Amygdala (tissue), 56 donors: ENCODE results near the gene CFAP119.
"Not testable (repeated sequence)": the region's sequence is repeated elsewhere in the genome, so short reads cannot be mapped to it uniquely, and the experiment has no call there.

Experiments used
- DNase-seq, 56 donors: peaks; one replicate each; lab custom pipeline; 2025; lab: John Stamatoyannopoulos, UW

The CFAP119 gene

DNA sequence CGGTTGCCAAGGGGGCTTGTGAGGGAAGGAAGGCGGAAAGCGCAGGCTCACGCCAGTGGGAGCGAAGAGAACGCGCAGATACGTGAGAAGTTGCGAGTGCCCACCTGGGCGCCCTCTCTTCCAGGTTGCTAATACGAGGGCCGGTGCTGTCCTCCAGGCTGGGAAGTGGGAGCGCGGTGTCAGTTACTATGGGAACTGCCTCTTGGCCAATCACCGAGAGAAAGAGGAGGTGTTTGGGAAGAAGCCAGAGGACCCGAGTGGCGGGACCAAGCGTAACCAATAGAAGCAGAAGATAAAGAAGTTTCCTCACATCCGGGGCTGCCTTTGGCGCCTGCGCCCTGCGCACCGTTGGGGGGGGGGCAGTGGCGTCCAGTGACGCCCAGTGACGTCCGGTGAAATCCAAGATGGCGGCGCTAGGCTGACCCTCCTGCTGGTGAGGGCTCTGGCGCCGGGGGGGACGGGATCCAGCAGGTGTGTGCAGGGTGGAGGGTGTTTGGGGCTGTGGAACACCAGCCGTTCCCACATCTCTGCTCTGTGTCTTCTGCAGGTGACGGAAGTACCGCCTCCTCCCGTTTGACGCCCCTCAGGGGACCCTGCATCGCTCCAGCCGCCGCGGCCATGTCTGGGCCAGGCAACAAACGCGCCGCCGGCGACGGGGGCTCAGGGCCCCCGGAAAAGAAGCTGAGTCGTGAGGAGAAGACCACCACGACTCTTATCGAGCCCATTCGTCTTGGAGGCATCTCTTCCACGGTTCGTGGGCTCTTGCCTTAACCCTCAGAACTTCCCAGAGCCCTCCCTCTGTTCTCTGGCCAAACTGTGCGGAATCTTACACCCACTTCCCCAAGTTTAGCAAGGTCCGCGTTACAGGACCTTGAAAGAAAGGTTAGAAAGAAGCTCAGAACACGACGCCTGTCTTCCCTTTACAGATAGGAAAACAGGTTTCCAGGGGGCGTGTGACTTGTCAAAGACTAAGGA lies at the start of gene CFAP119, which contains the start of gene RNF40:
Gene CFAP119, minus strand, starts transcription at position 135 of the 975 bp plus-strand sequence. CDS start 314 bp downstream, outside the sequence.
Gene RNF40, plus strand, starts transcription at position 395 of the 975 bp plus-strand sequence. Its CDS starts 224 bp downstream, at position 619.
- DNase-seq: peak; percentile 62 to 99 (median 95)

DNA sequence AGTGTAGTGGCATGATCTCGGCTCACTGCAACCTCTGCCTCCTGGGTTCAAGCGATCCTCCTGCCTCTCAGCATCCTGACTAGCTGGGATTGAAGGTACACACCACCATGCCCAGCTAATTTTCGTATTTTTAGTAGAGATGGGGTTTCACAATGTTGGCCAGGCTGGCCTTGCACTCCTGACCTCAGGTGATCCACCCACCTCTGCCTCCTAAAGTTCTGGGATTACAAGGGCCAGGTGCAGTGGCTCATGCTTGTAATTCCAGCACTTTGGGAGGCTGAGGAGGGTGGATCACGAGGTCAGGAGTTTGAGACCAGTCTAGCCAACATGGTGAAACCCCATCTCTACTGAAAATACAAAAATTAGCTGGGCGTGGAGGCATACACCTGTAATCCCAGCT lies 47.8 kb upstream of the CFAP119 start:
- DNase-seq: not testable (repeated sequence)

DNA sequence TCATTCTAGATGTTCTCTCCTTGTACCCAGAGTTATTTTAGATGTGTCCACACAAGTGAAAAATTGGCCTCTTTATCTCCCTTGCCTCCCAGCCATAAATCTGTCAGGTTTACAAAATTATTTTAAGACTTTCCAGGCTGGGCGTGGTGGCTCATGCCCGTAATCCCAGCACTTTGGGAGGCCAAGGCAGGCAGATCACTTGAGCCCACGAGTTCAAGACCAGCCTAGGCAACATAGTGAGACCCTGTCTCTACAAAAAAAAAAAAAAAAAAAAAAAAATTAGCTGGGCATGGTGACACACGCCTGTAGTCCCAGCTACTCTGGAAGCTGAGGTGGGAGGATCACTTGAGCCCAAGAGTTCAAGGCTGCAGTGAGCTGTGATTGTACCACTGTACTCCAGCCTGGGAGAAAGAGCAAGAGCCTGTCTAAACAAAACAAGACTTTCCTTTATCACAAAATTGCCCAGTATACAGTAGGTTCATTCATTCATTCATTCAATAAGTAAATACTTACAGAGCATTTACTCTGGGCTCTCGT lies 47.1 kb upstream of the CFAP119 start:
- DNase-seq: not testable (repeated sequence)

- DNase-seq: no peak
These were observed 46.3 kb upstream of the CFAP119 start for GRCh38 chr16:30808146-30808545.

GRCh38 chr16:30805370-30806169 lies 43.7 kb upstream of the CFAP119 start:
- peak; percentile 30 to 89 (median 74) for DNase-seq

GRCh38 chr16:30805056-30805369 lies 43.2 kb upstream of the CFAP119 start:
- DNase-seq: peak in 1 of 56 donors; percentile 46

- no peak for DNase-seq
These were observed 41.1 kb upstream of the CFAP119 start for GRCh38 chr16:30802936-30803335.

DNA sequence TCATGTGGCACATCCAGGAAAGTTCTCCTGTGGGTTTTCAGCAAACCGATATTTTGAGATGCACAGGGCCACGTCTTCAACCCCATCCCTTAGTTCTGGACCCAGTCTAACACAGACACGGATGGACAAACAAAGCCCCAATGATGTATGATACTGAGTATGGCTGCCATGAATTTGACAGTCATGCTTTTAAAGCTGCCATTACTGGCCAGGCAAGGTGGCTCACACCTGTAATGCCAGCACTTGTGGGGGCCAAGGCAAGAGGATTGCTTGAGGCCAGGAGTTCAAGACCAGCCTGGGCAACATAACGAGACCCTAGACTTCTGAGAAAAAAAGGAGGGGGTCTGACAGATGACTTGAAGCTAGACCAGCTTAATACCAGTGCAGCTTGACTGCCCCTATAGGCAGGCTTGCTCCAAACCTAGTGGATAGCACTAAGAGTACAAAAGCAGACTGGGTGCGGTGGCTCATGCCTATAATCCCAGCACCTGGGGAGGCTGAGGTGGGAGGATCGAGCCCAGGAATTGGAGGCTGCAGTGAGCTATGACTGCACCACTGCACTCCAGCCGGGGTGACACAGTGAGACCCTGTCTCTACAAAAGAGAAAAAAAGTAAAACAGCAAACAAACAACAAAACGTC lies 35.9 kb upstream of the CFAP119 start:
- no peak for DNase-seq

DNA sequence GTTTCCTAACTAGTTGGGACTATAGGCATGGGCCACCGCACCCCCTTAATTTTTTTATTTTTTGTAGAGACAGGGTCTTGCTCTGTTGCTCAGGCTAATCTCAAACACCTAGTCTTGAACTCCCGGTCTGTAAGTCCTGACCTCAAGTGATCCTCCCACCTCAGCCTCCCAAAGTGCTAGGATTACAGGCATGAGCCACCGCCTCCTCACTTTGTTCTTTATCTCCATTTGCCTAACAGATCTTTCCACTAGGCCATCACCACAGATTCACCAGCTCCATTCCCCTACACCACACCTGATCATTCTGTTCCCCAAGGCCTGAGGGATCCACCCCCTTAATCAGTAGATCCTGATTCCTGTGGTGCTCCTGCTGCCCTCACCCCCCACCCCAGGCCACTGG lies 32.8 kb upstream of the CFAP119 start:
- no peak for DNase-seq

DNA sequence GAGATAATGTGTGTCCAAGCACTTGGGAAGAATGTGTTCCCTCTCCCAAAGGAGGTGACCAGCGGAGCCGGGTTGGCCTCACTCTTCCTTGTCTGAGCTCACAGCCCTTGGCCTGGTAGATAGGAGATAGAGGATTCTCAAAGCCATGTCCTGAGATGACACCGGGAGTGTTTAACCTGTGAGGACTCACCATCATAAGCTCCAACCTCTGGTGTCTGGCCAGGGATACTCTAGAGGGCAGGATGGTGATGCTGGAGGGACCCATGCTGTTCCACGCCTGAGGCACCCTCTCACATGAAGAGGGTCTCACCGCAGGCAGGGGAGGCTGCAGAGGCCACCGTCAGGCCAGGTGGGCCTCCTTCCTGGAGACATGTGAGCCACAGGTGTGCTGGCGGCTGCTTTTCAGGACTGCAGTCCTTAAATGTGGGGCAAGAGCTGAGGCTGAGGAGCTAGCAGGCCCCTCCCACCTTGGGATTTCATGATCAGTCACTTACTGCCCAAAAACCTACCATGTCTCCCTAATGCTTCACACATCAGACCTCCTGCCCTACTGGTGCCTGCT lies 31.7 kb upstream of the CFAP119 start:
- no peak for DNase-seq

- peak in 4 of 56 donors; percentile 44 to 50 (median 45) for DNase-seq
These were observed 25.9 kb upstream of the CFAP119 start for GRCh38 chr16:30787613-30788378.

GRCh38 chr16:30786936-30787612 lies 25.2 kb upstream of the CFAP119 start, which contains the start of gene ZNF629:
ZNF629 (minus strand) TSS chr16:30787205; CDS start chr16:30784482, 2,723 bp downstream.
- DNase-seq: peak in 55 of 56 donors; percentile 20 to 82 (median 59)

DNA sequence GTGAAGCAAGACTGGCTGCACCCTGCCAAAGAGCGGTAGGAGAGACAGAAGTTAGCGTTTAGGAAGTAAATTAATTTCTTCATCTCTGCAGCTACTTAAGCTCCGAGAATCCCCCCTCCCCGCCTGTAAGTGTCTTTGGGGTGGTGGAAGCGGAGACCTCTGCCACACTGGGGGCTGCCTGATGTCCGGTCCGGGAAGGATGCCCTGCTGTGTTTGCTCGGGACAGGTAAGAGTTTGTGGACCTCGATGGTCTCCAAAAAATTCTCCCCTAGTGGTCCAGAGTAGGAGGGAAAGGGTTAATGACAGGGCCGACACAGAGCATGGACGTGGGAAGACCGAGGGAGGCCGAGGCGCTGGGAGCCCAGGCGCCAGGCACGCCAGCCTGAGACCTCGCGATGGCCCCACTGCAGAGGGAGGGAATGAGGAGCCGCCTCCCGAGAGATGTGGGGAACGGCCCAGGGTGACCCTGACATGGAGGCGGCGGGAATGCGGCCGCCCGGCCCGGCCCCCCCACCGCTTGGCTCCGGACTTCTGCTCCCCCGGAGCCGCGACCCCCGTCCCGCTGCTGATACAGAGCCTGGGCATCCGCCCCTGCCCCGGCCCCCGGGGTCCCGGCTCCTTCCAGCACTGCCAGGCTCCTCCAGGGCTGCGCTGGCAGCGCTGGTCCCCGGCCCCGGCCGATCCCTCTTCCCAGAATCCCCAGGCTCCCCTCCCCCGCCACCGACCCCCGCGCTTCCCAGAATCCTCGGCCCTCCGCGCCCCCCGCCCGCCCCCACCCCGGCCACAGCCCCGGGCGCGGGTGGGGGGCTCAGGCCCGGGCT lies 24.5 kb upstream of the CFAP119 start:
- DNase-seq: peak in 7 of 56 donors; percentile 26 to 48 (median 47)

DNA sequence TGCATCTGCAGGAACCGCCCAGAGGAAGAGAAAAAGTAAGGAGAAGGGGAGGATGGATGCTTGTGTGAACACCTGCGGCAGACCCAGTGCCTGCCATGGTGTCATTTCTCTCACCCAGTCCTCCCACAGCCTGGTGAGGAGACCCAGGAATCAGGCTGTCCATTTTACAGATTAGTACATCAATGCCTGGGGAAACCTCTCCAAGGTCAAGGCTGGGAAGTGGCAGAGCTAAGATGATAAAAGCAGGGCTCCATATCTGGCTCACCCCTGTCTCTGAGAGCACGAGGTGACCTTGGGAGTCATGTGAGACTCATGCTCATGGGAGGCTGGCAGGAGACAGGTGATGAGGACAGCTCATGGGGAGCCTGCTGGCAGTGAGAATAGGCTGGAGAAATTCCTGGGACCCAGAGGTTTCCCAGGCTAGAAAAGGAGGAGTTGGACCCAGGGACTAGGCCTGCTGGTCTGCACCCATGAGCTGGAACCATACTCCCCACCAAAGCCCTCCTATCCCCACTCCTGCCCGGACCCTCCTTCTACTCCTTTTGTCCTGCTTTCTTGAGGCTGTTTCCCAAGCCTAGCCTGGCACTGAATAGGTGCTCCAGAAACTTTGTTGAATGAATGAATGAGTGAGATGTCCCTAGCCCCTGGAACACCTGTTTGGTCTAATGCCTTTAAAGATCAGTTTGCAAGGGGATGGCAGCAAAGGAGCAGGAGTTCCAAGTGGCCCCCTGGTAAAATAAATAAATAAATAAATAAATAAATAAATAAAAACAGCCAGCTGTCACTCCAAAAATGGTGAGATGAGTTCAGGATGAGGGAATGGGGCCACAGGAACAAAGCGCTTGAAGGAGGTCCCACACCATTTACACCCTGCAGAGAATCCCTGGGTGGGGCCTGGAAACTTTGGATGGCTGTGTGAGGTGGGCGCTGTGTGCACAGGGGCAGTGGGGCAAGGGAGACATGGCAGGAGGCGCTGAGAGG lies 23.6 kb upstream of the CFAP119 start:
- no peak for DNase-seq

DNA sequence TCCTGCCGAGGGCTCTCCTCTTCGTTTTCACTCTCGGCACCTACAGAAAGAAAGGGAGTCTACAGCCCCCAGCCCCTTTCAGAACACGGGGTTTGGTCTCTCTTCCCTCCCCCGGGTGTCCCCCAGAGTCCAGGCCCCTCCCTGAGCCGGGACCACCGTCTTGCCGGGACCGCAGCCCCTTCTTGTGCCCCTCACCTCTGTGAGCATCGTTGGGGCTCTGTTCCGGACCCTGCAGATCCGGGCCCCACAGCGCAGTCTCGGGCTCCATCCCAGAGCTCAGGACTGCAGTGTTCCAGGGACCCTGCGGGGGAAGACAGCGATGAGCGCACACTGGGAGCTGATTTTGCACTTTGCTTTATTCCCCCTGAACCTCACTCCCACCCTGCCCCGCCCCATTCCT lies 22.4 kb upstream of the CFAP119 start:
- DNase-seq: no peak
